HCT116 (cell line): ENCODE measurements around the gene INTS14. TPM values are rescaled to one million over a fixed set of nuclear protein-coding genes. Genes with fewer than 3 reads are reported as not detected.

Source experiments
- ATAC-seq: fragments of 200-7000 bp; cut with Tn5 transposase; 2 replicates; pipeline ENCODE4 v1.9.1; 2020; ENCODE audit warnings: mild to moderate bottlenecking, moderate library complexity
- BruUV-seq: library from RNA; stranded (reverse); fragments of 400-500 nt; replicated peaks from 2 replicates; lab custom pipeline; 2021; lab: Mats Ljungman, UMichigan
- CTCF ChIA-PET: fragments of 300-600 bp; sonication (Branson Sonifier 250); formaldehyde crosslinking; loops from one replicate; lab custom pipeline; 2021; ENCODE audit warnings: antibody characterized with exemption; lab: Charles Lee
- POLR2A ChIA-PET: fragments of 300-600, 350-600 bp; sonication (Branson Sonifier 250); formaldehyde crosslinking; loops from one replicate; lab custom pipeline; 2021; ENCODE audit warnings: antibody characterized with exemption; lab: Charles Lee
- RAD21 ChIA-PET, 2 experiments: fragments of 300-600 bp; sonication (Branson Sonifier 250); formaldehyde crosslinking; loops; one replicate each; lab custom pipeline; 2023; ENCODE audit warnings: low total read pairs in 2 of 2; ENCODE audit not compliant: uncharacterized antibody in 2 of 2, unreplicated experiment in 2 of 2, low non-redundant PET in 1 of 2; lab: Charles Lee
- DNase-seq: peaks from one replicate; pipeline ENCODE4 v3.0.0-alpha.2; 2010; ENCODE audit warnings: low read depth, low spot score
- H2AFZ ChIP-seq: fragments of 200-600 bp; shearing (Covaris generic), sonication (generic); 2 replicates; pipeline ENCODE4 v1.6.1; 2017; ENCODE audit warnings: low read depth, mixed run types, mixed read lengths, antibody characterized with exemption, low read length; ENCODE audit not compliant: poor library complexity, severe bottlenecking
- H3K27ac ChIP-seq: 2 replicates; pipeline ENCODE4 v1.5.1; 2012; ENCODE audit warnings: low read depth, low read length
- H3K27me3 ChIP-seq: fragments of 200-600 bp; sonication (generic); 2 replicates; pipeline ENCODE4 v1.6.1; 2016; ENCODE audit warnings: mixed run types, low read length, mixed read lengths; ENCODE audit not compliant: insufficient read depth
- H3K36me3 ChIP-seq, 2 experiments: fragments of 200-500 bp in 1 of 2; fragments of 200-600 bp in 1 of 2; sonication (Bioruptor generic) in 1 of 2; sonication (generic) in 1 of 2; 2 replicates each; pipeline versions ENCODE4 v1.5.1 to v1.6.1; 2014 to 2016; ENCODE audit warnings: low read length in 2 of 2, inconsistent platforms in 1 of 2, mixed read lengths in 1 of 2, mixed run types in 1 of 2; ENCODE audit not compliant: insufficient read depth in 2 of 2, control insufficient read depth in 1 of 2
- H3K4me1 ChIP-seq, 2 experiments: fragments of 200-600 bp in 1 of 2; sonication (generic) in 1 of 2; 2 replicates each; pipeline versions ENCODE4 v1.5.1 to v1.6.1; 2012 to 2017; ENCODE audit warnings: low read length in 2 of 2, inconsistent platforms in 1 of 2, mild to moderate bottlenecking in 1 of 2, mixed read lengths in 1 of 2, mixed run types in 1 of 2, moderate library complexity in 1 of 2; ENCODE audit not compliant: insufficient read depth in 2 of 2, control insufficient read depth in 1 of 2
- H3K4me2 ChIP-seq: fragments of 200-600 bp; sonication (generic); 2 replicates; pipeline ENCODE4 v1.6.1; 2017; ENCODE audit warnings: mixed run types, low read length, mixed read lengths
- H3K4me3 ChIP-seq, 2 experiments: fragments of 200-600 bp in 1 of 2; sonication (generic) in 1 of 2; replicated peaks in 1 of 2; 2 replicates each; pipeline ENCODE4 v1.5.1; 2011 to 2016; ENCODE audit warnings: low read length in 2 of 2, control low read depth in 1 of 2, low read depth in 1 of 2, mild to moderate bottlenecking in 1 of 2, mixed read lengths in 1 of 2, mixed run types in 1 of 2
- H3K79me2 ChIP-seq: fragments of 200-600 bp; sonication (generic); 2 replicates; pipeline ENCODE4 v1.6.1; 2017; ENCODE audit warnings: mild to moderate bottlenecking, mixed run types, low read length, moderate library complexity, mixed read lengths; ENCODE audit not compliant: insufficient read depth
- H3K9ac ChIP-seq: fragments of 200-600 bp; sonication (generic); 2 replicates; pipeline ENCODE4 v1.6.1; 2016; ENCODE audit warnings: low read length, mixed read lengths
- H3K9me2 ChIP-seq: fragments of 200-600 bp; sonication (generic), shearing (Covaris generic); 2 replicates; pipeline ENCODE4 v1.6.1; 2017; ENCODE audit warnings: mixed run types, mild to moderate bottlenecking, moderate library complexity; ENCODE audit not compliant: insufficient read depth
- H3K9me3 ChIP-seq, 2 experiments: fragments of 200-500 bp in 1 of 2; fragments of 200-600 bp in 1 of 2; sonication (Bioruptor generic) in 1 of 2; sonication (generic) in 1 of 2; 2 replicates each; pipeline ENCODE4 v1.6.1; 2014 to 2017; ENCODE audit warnings: low read length in 2 of 2, mixed read lengths in 2 of 2, inconsistent platforms in 1 of 2, low read depth in 1 of 2, mild to moderate bottlenecking in 1 of 2, mixed run types in 1 of 2, moderate library complexity in 1 of 2; ENCODE audit not compliant: control insufficient read depth in 1 of 2, insufficient read depth in 1 of 2
- H4K20me1 ChIP-seq: fragments of 200-600 bp; sonication (generic), shearing (Covaris generic); 2 replicates; pipeline ENCODE4 v1.6.1; 2017; ENCODE audit warnings: mixed run types, mild to moderate bottlenecking, moderate library complexity; ENCODE audit not compliant: insufficient read depth
- EGR1 ChIP-seq: IDR thresholded peaks from 2 replicates; pipeline ENCODE4 v1.6.1; 2012; ENCODE audit warnings: low read depth
- FOSL1 ChIP-seq: IDR thresholded peaks from 2 replicates; pipeline ENCODE4 v1.6.1; 2012; ENCODE audit warnings: low read depth
- RAD21 ChIP-seq: IDR thresholded peaks from 2 replicates; pipeline ENCODE4 v1.6.1; 2012; ENCODE audit warnings: low read depth, mild to moderate bottlenecking
- intact Hi-C: fragments of 100-400 bp; cut with micrococcal nuclease; formaldehyde crosslinking; loops from 2 replicates; pipeline ENCODE4 v1.10.0; 2022
- total RNA-seq: library from RNA; stranded (reverse); gene quantifications from one replicate; pipeline ENCODE4 v1.2.1, GENCODE V29; 2021; ENCODE audit not compliant: unreplicated experiment

Gene INTS14
- total RNA-seq, 1 experiment from 2014 or later: 50.1 TPM

GRCh38 chr15:65612616-65612946 lies 1.6 kb upstream of the INTS14 start:
- ATAC-seq (no peak), DNase-seq (no peak)
- H3K4me3 ChIP-seq: no peak overlapping the region
- no peaks in the 10 kb centered on the region for H4K20me1 ChIP-seq
- ChIA-PET POLR2A (no interaction called here), RAD21 (interaction anchor here in 1 of 2 experiments (0.6 kb wide), 1 partner anchor 64 kb away, joined by 4 read pairs; no protein-coding TSS in a partner anchor), CTCF (no interaction called here)
- no peaks in the 10 kb centered on the region for H3K9me2 ChIP-seq
- H3K27ac ChIP-seq: no peak overlapping the region
- H3K9me3 ChIP-seq: no peaks in the 10 kb centered on the region
- H2AFZ ChIP-seq: no peak overlapping the region
- H3K36me3 ChIP-seq: no peaks in the 10 kb centered on the region; a peak in 1 of 4 replicates
- H3K27me3 ChIP-seq: no peaks in the 10 kb centered on the region
- H3K79me2 ChIP-seq: peaks cover 33% of the 10 kb centered on the region
- peaks cover 15 to 19% of the 10 kb centered on the region in 2 experiments for H3K4me1 ChIP-seq
- no TSS peak for BruUV-seq
- H3K9ac ChIP-seq: 0 out of 2 replicates have a peak overlapping the region, but pooled peaks have one; percentile 96
- no peak for TF ChIP-seq EGR1
- no peak for TF ChIP-seq RAD21
- intact Hi-C loops: loop anchor here (5.0 kb wide), 1 partner anchor 290 kb away; no protein-coding TSS in a partner anchor
- H3K4me2 ChIP-seq: peak overlapping the region; percentile 76

- DNase-seq: no peak
- no peaks in the 10 kb centered on the region; a peak in 1 of 4 replicates for H3K36me3 ChIP-seq
- ChIA-PET POLR2A (interaction anchor here (1.6 kb wide), 1 partner anchor 221 kb away, joined by 7 read pairs; no protein-coding TSS in a partner anchor), RAD21 (interaction anchor here in 1 of 2 experiments (0.6 kb wide), 1 partner anchor 64 kb away, joined by 4 read pairs; no protein-coding TSS in a partner anchor)
- no peaks in the 10 kb centered on the region for H3K9me3 ChIP-seq
- H4K20me1 ChIP-seq: no peaks in the 10 kb centered on the region
- peak overlapping the region; percentile 72 to 91 for H3K4me3 ChIP-seq
- H3K4me1 ChIP-seq: peaks cover 15 to 19% of the 10 kb centered on the region in 2 experiments
- ATAC-seq: no peak
- H3K4me2 ChIP-seq: peak overlapping the region; percentile 76
- no peak for TF ChIP-seq FOSL1
- TF ChIP-seq, all 23 proteins: peak for 0
- intact Hi-C loops: loop anchor here (5.0 kb wide), 1 partner anchor 290 kb away; no protein-coding TSS in a partner anchor
- CTCF ChIA-PET: no interaction called here
- Histone ChIP-seq H2AFZ (no peak overlapping the region), H3K9ac (peak overlapping the region; percentile 96), H3K27ac (peak overlapping the region; percentile 82), H3K79me2 (peaks cover 38% of the 10 kb centered on the region), H3K27me3 (no peaks in the 10 kb centered on the region), H3K9me2 (no peaks in the 10 kb centered on the region)
- no TSS peak for BruUV-seq
Observed at GRCh38 chr15:65611888-65612615, 1.1 kb upstream of the INTS14 start.
